HUES64 (cell line): ENCODE measurements around the gene PPP3R1.

Experiments
- H3K27ac ChIP-seq: 2 replicates; pipeline ENCODE4 v1.7.0; 2013; ENCODE audit warnings: low read depth, low read length, inconsistent platforms
- H3K27me3 ChIP-seq: 2 replicates; pipeline ENCODE4 v1.6.1; 2013; ENCODE audit warnings: mild to moderate bottlenecking, low read length; ENCODE audit not compliant: insufficient read depth
- H3K36me3 ChIP-seq: 2 replicates; pipeline ENCODE4 v1.6.1; 2013; ENCODE audit warnings: mild to moderate bottlenecking, low read length; ENCODE audit not compliant: insufficient read depth
- H3K4me1 ChIP-seq: 2 replicates; pipeline ENCODE4 v1.6.1; 2013; ENCODE audit warnings: mild to moderate bottlenecking, low read length, moderate library complexity; ENCODE audit not compliant: insufficient read depth
- H3K4me3 ChIP-seq: 2 replicates; pipeline ENCODE4 v1.5.1; 2013; ENCODE audit warnings: mild to moderate bottlenecking, low read length, moderate library complexity
- H3K9ac ChIP-seq: 2 replicates; pipeline ENCODE4 v1.6.1; 2013; ENCODE audit warnings: mild to moderate bottlenecking, low read depth, low read length
- H3K9me3 ChIP-seq: 2 replicates; pipeline ENCODE4 v1.6.1; 2013; ENCODE audit warnings: low read depth, low read length; ENCODE audit not compliant: insufficient read depth
- WGBS: fragments of 150-250, 120-280 bp; methylation state at CpG from one replicate; pipeline ENCODE4 v1.1.7; 2013; ENCODE audit warnings: missing lambda C conversion rate; 5-methylcytosine and 5-hydroxymethylcytosine counted together

PPP3R1 gene

GRCh38 chr2:68134554-68134953 lies 117.8 kb downstream of the PPP3R1 start:
- Histone ChIP-seq H3K36me3 (peaks cover 57% of the 10 kb centered on the region), H3K9ac (no peak overlapping the region), H3K4me3 (no peak overlapping the region), H3K4me1 (no peaks in the 10 kb centered on the region), H3K9me3 (no peaks in the 10 kb centered on the region), H3K27ac (no peak overlapping the region), H3K27me3 (no peaks in the 10 kb centered on the region)
- WGBS, result 96% methylated on average over 5 of the region's 6 CpGs

- Histone ChIP-seq H3K27me3 (no peaks in the 10 kb centered on the region), H3K4me3 (no peak overlapping the region), H3K9me3 (no peaks in the 10 kb centered on the region), H3K27ac (no peak overlapping the region), H3K9ac (no peak overlapping the region), H3K36me3 (peaks cover 54% of the 10 kb centered on the region), H3K4me1 (no peaks in the 10 kb centered on the region)
- 90% methylated on average over 1 of the region's 1 CpG for WGBS
These were observed 118.2 kb downstream of the PPP3R1 start for GRCh38 chr2:68134120-68134519.
